ENCODE results near the gene STK24. TPM values are rescaled to one million over a fixed set of nuclear protein-coding genes. Genes with fewer than 3 reads are reported as not detected.
A peak's percentile ranks its signal among the peaks of the same experiment; 100 is the strongest.

Gene STK24
- total RNA-seq, 2 experiments from 2014 or later = 140 to 147 TPM

GRCh38 chr13:98506322-98506721 lies 70.6 kb downstream of the STK24 start:
- DNase-seq (no peak), ATAC-seq (ENCODE audit: low read depth) (no peak)
- Mint-ChIP-seq H3K9me3 (no peaks in the 10 kb centered on the region), H3K36me3 (peaks cover 27% of the 10 kb centered on the region), H3K4me3 (no peak overlapping the region), H3K27me3 (no peaks in the 10 kb centered on the region), H3K27ac (no peak overlapping the region), H3K4me1 (peaks cover 58% of the 10 kb centered on the region)
- POLR2A ChIA-PET = interaction anchor here (0.6 kb wide), 1 partner anchor 24 kb away, joined by 3 read pairs; no protein-coding TSS in a partner anchor

GRCh38 chr13:98505217-98505616 lies 71.7 kb downstream of the STK24 start:
- no peaks in the 10 kb centered on the region for H3K27me3 Mint-ChIP-seq
- POLR2A ChIA-PET = interaction anchor here (0.9 to 2.1 kb wide), 2 partner anchors 71 to 72 kb away, joined by 3 to 6 read pairs; no protein-coding TSS in a partner anchor
- no peaks in the 10 kb centered on the region for H3K9me3 Mint-ChIP-seq
- H3K27ac Mint-ChIP-seq = no peak overlapping the region
- H3K4me1 Mint-ChIP-seq = peaks cover 55% of the 10 kb centered on the region
- ATAC-seq (ENCODE audit: low read depth) = no peak
- H3K4me3 Mint-ChIP-seq = no peak overlapping the region
- peaks cover 28% of the 10 kb centered on the region for H3K36me3 Mint-ChIP-seq
- DNase-seq = no peak

- no peak overlapping the region for H3K27ac Mint-ChIP-seq
- no peaks in the 10 kb centered on the region for H3K27me3 Mint-ChIP-seq
- DNase-seq (peak; percentile 57), ATAC-seq (ENCODE audit: low read depth) (peak; percentile 96)
- POLR2A ChIA-PET = interaction anchor here (0.6 to 2.1 kb wide), 6 partner anchors 17 to 73 kb away, joined by 3 to 8 read pairs (median 4); no protein-coding TSS in a partner anchor
- peaks cover 48% of the 10 kb centered on the region for H3K4me1 Mint-ChIP-seq
- peak overlapping the region; percentile 7 for H3K4me3 Mint-ChIP-seq
- no peaks in the 10 kb centered on the region for H3K9me3 Mint-ChIP-seq
- H3K36me3 Mint-ChIP-seq = peaks cover 31% of the 10 kb centered on the region
Measured at GRCh38 chr13:98504371-98504963, 72.4 kb downstream of the STK24 start.

GRCh38 chr13:98504029-98504351 lies 72.9 kb downstream of the STK24 start:
- Mint-ChIP-seq H3K4me3 (no peak overlapping the region), H3K36me3 (peaks cover 31% of the 10 kb centered on the region), H3K27me3 (no peaks in the 10 kb centered on the region), H3K4me1 (peaks cover 43% of the 10 kb centered on the region), H3K9me3 (no peaks in the 10 kb centered on the region), H3K27ac (no peak overlapping the region)
- no peak for DNase-seq
- ATAC-seq (ENCODE audit: low read depth) = no peak
- POLR2A ChIA-PET = interaction anchor here (0.6 to 2.1 kb wide), 5 partner anchors 16 to 72 kb away, joined by 3 to 8 read pairs (median 4); no protein-coding TSS in a partner anchor

- ATAC-seq (ENCODE audit: low read depth) = no peak
- no peaks in the 10 kb centered on the region for H3K27me3 Mint-ChIP-seq
- H3K36me3 Mint-ChIP-seq = peaks cover 31% of the 10 kb centered on the region
- POLR2A ChIA-PET = interaction anchor here (1.2 to 2.1 kb wide), 4 partner anchors 27 to 72 kb away, joined by 3 to 8 read pairs (median 5); no protein-coding TSS in a partner anchor
- H3K27ac Mint-ChIP-seq = no peak overlapping the region
- DNase-seq = no peak
- H3K4me1 Mint-ChIP-seq = peaks cover 41% of the 10 kb centered on the region
- H3K9me3 Mint-ChIP-seq = no peaks in the 10 kb centered on the region
- no peak overlapping the region for H3K4me3 Mint-ChIP-seq
Measured at GRCh38 chr13:98503175-98504028, 73.5 kb downstream of the STK24 start.

- Mint-ChIP-seq H3K36me3 (peaks cover 36% of the 10 kb centered on the region), H3K27ac (no peak overlapping the region), H3K4me1 (peaks cover 40% of the 10 kb centered on the region), H3K9me3 (no peaks in the 10 kb centered on the region), H3K27me3 (no peaks in the 10 kb centered on the region), H3K4me3 (no peak overlapping the region)
- ATAC-seq (ENCODE audit: low read depth) (no peak), DNase-seq (no peak)
- POLR2A ChIA-PET = no interaction called here
Measured at GRCh38 chr13:98500963-98501421, 75.9 kb downstream of the STK24 start.

- no peak overlapping the region for H3K4me3 Mint-ChIP-seq
- peaks cover 20% of the 10 kb centered on the region for H3K36me3 Mint-ChIP-seq
- ATAC-seq (ENCODE audit: low read depth) (no peak), DNase-seq (no peak)
- H3K27me3 Mint-ChIP-seq = no peaks in the 10 kb centered on the region
- H3K9me3 Mint-ChIP-seq = no peaks in the 10 kb centered on the region
- POLR2A ChIA-PET = no interaction called here
- H3K27ac Mint-ChIP-seq = no peak overlapping the region
- peaks cover 14% of the 10 kb centered on the region for H3K4me1 Mint-ChIP-seq
Measured at GRCh38 chr13:98496966-98497365, 79.9 kb downstream of the STK24 start.

- POLR2A ChIA-PET = no interaction called here
- no peak for ATAC-seq (ENCODE audit: low read depth)
- H3K4me3 Mint-ChIP-seq = no peak overlapping the region
- DNase-seq = no peak
- H3K9me3 Mint-ChIP-seq = no peaks in the 10 kb centered on the region
- H3K4me1 Mint-ChIP-seq = peaks cover 13% of the 10 kb centered on the region
- H3K27me3 Mint-ChIP-seq = no peaks in the 10 kb centered on the region
- H3K36me3 Mint-ChIP-seq = peaks cover 21% of the 10 kb centered on the region
- H3K27ac Mint-ChIP-seq = no peak overlapping the region
Measured at GRCh38 chr13:98496479-98496791, 80.5 kb downstream of the STK24 start.

- Mint-ChIP-seq H3K27ac (no peak overlapping the region), H3K4me3 (no peak overlapping the region), H3K27me3 (no peaks in the 10 kb centered on the region), H3K9me3 (no peaks in the 10 kb centered on the region), H3K4me1 (peaks cover 16% of the 10 kb centered on the region), H3K36me3 (peaks cover 24% of the 10 kb centered on the region)
- no peak for DNase-seq
- ATAC-seq (ENCODE audit: low read depth) = no peak
- POLR2A ChIA-PET = no interaction called here
Measured at GRCh38 chr13:98495627-98496478, 81.1 kb downstream of the STK24 start.

GRCh38 chr13:98494769-98495168 lies 82.1 kb downstream of the STK24 start:
- no peak for DNase-seq
- Mint-ChIP-seq H3K4me1 (peaks cover 19% of the 10 kb centered on the region), H3K9me3 (no peaks in the 10 kb centered on the region), H3K27me3 (no peaks in the 10 kb centered on the region), H3K27ac (no peak overlapping the region), H3K4me3 (no peak overlapping the region), H3K36me3 (peaks cover 17% of the 10 kb centered on the region)
- POLR2A ChIA-PET = no interaction called here
- no peak for ATAC-seq (ENCODE audit: low read depth)

GRCh38 chr13:98493042-98493712 lies 83.7 kb downstream of the STK24 start:
- H3K36me3 Mint-ChIP-seq = peaks cover 18% of the 10 kb centered on the region
- H3K4me3 Mint-ChIP-seq = no peak overlapping the region
- POLR2A ChIA-PET = no interaction called here
- no peak overlapping the region for H3K27ac Mint-ChIP-seq
- peaks cover 23% of the 10 kb centered on the region for H3K4me1 Mint-ChIP-seq
- no peaks in the 10 kb centered on the region for H3K9me3 Mint-ChIP-seq
- no peaks in the 10 kb centered on the region for H3K27me3 Mint-ChIP-seq
- no peak for ATAC-seq (ENCODE audit: low read depth)
- DNase-seq = no peak

GRCh38 chr13:98492335-98493041 lies 84.4 kb downstream of the STK24 start:
- ATAC-seq (ENCODE audit: low read depth) = no peak
- peaks cover 13% of the 10 kb centered on the region for H3K36me3 Mint-ChIP-seq
- POLR2A ChIA-PET = no interaction called here
- H3K27me3 Mint-ChIP-seq = no peaks in the 10 kb centered on the region
- DNase-seq = no peak
- no peak overlapping the region for H3K4me3 Mint-ChIP-seq
- no peaks in the 10 kb centered on the region for H3K9me3 Mint-ChIP-seq
- peaks cover 20% of the 10 kb centered on the region for H3K4me1 Mint-ChIP-seq
- no peak overlapping the region for H3K27ac Mint-ChIP-seq

All from activated naive CD8-positive, alpha-beta T cell treated with anti-CD3 and anti-CD28 coated beads, Interleukin-2, amount 10 ng/mL, durations not matched to agents 7 days and 5 days (primary cell).